ENCODE data around the gene PNKD. TPM values are rescaled to one million over a fixed set of nuclear protein-coding genes. Genes with fewer than 3 reads are reported as not detected.

The PNKD gene
- total RNA-seq, 4 donors from 2014 or later = 20.1 to 35.8 (median 31.9) TPM

GRCh38 chr2:218322768-218323525 is 52.6 kb downstream of the PNKD start:
- in situ Hi-C loops (cut with MboI; ENCODE audit: low sequenced_read_pairs in 4 of 4) = loop anchor here in 1 of 4 donors (25.0 kb wide), 1 partner anchor 139 kb away; no protein-coding TSS in a partner anchor
- Histone ChIP-seq H3K27ac (peak overlapping the region; percentile 44 to 69 (median 64)), H3K4me3 (peak overlapping the region; percentile 62 to 79 (median 75)), H3K36me3 (no peaks in the 10 kb centered on the region), H3K27me3 (no peaks in the 10 kb centered on the region), H3K4me1 (peaks cover 0 to 7% of the 10 kb centered on the region in 2 donors), H3K9me3 (no peaks in the 10 kb centered on the region)
- intact Hi-C loops (cut with DNase I; ENCODE audit: low total_unique reads) = no loop called here
- peak; percentile 28 to 30 for DNase-seq
- TF ChIP-seq POLR2A (IDR thresholded peaks at IDR 0.05) (peak in 1 of 2 donors; percentile 29), CTCF (IDR thresholded peaks at IDR 0.05 in 4 of 5, conservative IDR thresholded peaks at IDR 0.05 in 1 of 5) (no peak)
- peak; percentile 68 to 70 for ATAC-seq

DNA sequence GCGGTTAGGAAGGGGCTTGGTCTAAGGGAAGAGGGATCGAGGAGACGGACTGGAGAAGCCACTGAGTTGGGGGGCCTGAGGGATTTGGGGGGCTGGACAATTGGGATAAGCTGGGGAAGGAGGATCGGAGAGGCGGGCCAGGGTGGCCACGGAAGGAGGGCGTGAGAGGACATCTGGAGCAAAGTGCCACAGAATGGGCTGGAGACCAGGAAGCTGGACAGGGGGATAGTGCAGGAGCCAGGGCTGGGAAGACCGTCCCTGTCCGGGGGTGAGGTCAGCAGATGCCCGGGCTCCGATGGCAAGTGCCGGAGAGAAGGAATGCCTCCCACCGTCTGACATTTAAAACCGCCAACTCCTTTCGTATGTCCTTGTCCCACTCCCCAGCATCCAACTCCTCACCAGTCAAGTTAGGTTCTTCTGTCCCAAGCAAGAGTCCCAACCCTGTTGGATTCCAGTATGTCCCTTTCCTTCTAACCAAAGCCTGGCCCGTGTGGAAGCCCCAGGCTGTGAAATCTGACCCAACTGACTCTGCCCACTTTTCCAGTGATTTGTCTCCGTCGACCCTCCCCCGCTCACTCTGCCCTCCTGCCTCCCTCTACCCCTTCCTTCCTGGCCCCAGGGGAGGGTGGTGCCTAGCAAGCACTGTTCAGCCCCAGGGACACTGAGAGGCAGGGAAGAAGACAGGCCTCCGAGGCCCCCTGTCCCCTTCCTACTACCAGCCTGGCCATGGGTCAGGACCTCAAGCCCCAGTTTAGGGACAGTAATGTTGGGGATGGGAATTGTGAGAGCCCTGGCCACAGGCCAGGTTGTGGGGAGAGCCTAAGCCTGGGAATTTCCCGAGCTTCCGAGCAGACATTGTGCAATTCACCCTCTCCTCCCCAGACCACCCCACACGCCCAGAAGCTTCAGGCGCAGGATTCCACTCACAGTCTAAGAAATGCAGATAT is 53.5 kb downstream of the PNKD start:
- Histone ChIP-seq H3K4me3 (peak overlapping the region; percentile 62 to 79 (median 75)), H3K4me1 (peaks cover 0 to 7% of the 10 kb centered on the region in 2 donors), H3K9me3 (no peaks in the 10 kb centered on the region), H3K36me3 (no peaks in the 10 kb centered on the region), H3K27ac (peak overlapping the region; percentile 44 to 69 (median 64)), H3K27me3 (no peaks in the 10 kb centered on the region)
- in situ Hi-C loops (cut with MboI; ENCODE audit: low sequenced_read_pairs in 4 of 4) = loop anchor here in 1 of 4 donors (25.0 kb wide), 1 partner anchor 139 kb away; no protein-coding TSS in a partner anchor
- TF ChIP-seq POLR2A (IDR thresholded peaks at IDR 0.05) (no peak), CTCF (IDR thresholded peaks at IDR 0.05 in 4 of 5, conservative IDR thresholded peaks at IDR 0.05 in 1 of 5) (no peak)
- DNase-seq (no peak), ATAC-seq (peak; percentile 16 to 18)
- intact Hi-C loops (cut with DNase I; ENCODE audit: low total_unique reads) = no loop called here

GRCh38 chr2:218325566-218326160 is 55.3 kb downstream of the PNKD start:
- H3K27me3 ChIP-seq = no peaks in the 10 kb centered on the region
- peaks cover 0 to 7% of the 10 kb centered on the region in 2 donors for H3K4me1 ChIP-seq
- ATAC-seq = no peak
- no peaks in the 10 kb centered on the region for H3K9me3 ChIP-seq
- no peaks in the 10 kb centered on the region for H3K36me3 ChIP-seq
- no peak for DNase-seq
- intact Hi-C loops (cut with DNase I; ENCODE audit: low total_unique reads) = no loop called here
- H3K27ac ChIP-seq = no peak overlapping the region
- H3K4me3 ChIP-seq = no peak overlapping the region
- TF ChIP-seq POLR2A (IDR thresholded peaks at IDR 0.05) (no peak), CTCF (IDR thresholded peaks at IDR 0.05 in 4 of 5, conservative IDR thresholded peaks at IDR 0.05 in 1 of 5) (no peak)
- in situ Hi-C loops (cut with MboI; ENCODE audit: low sequenced_read_pairs in 4 of 4) = no loop called here

GRCh38 chr2:218326315-218326714 is 56.0 kb downstream of the PNKD start:
- DNase-seq (no peak), ATAC-seq (no peak)
- Histone ChIP-seq H3K4me1 (peaks cover 0 to 7% of the 10 kb centered on the region in 2 donors), H3K36me3 (no peaks in the 10 kb centered on the region), H3K27me3 (no peaks in the 10 kb centered on the region), H3K4me3 (no peak overlapping the region), H3K9me3 (no peaks in the 10 kb centered on the region), H3K27ac (no peak overlapping the region)
- TF ChIP-seq POLR2A (IDR thresholded peaks at IDR 0.05) = no peak
- TF ChIP-seq CTCF (IDR thresholded peaks at IDR 0.05 in 4 of 5, conservative IDR thresholded peaks at IDR 0.05 in 1 of 5) = no peak
- intact Hi-C loops (cut with DNase I; ENCODE audit: low total_unique reads) (no loop called here), in situ Hi-C loops (cut with MboI; ENCODE audit: low sequenced_read_pairs in 4 of 4) (no loop called here)
